Peyer's patch (tissue), 4 donors: ENCODE data around the gene ZNF740.

Source experiments
- CTCF ChIP-seq, 6 experiments: fragments of 450-650 bp in 4 of 6; fragments of 200-600 bp in 2 of 6; sonication (generic) in 1 of 6; IDR thresholded peaks; one replicate each; pipeline ENCODE4 v1.5.1; 2017 to 2019; ENCODE audit warnings: antibody characterized with exemption in 6 of 6, mild to moderate bottlenecking in 3 of 6, moderate library complexity in 1 of 6
- POLR2A ChIP-seq, 2 donors: fragments of 450-650 bp; IDR thresholded peaks; one replicate each; pipeline ENCODE4 v1.5.1; 2017; ENCODE audit warnings: antibody characterized with exemption in 2 of 2, mild to moderate bottlenecking in 2 of 2, moderate library complexity in 2 of 2

DNA sequence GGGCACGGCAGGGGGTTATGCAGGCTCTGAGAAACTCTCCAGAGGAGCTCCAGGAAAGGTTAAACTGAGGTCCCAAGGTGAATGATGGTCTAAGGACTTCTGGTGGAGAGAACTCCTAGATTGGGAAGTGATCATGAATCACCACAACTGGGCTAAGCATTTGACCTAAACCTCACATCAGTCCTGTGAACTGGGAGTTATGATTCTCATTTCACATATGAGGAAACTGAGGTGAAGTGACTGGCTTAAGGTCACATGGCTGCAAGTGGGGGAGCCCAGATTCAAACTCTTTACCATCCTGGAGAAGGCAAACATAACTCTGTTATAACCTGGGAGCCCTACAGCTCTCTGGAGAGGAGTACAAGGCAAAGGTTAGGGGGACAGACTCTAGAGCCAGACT lies 47.3 kb downstream of the ZNF740 start:
- TF ChIP-seq CTCF (IDR thresholded peaks at IDR 0.05) (no peak), POLR2A (IDR thresholded peaks at IDR 0.05) (no peak)
